ENCODE results near the gene NF2.
A peak's percentile ranks its signal among the peaks of the same experiment; 100 is the strongest.

Gene NF2

GRCh38 chr22:29673361-29674066 is 70.1 kb downstream of the NF2 start:
- no peak for DNase-seq

- DNase-seq, result no peak
These were observed 70.7 kb downstream of the NF2 start for GRCh38 chr22:29674121-29674520.

GRCh38 chr22:29679316-29679715 is 75.9 kb downstream of the NF2 start:
- no peak for DNase-seq

GRCh38 chr22:29683536-29683935 is 80.1 kb downstream of the NF2 start:
- no peak for DNase-seq

GRCh38 chr22:29684244-29684643 is 80.8 kb downstream of the NF2 start:
- no peak for DNase-seq

GRCh38 chr22:29689206-29689879 is 85.9 kb downstream of the NF2 start:
- no peak for DNase-seq

- DNase-seq, result peak; percentile 64
These were observed 86.4 kb downstream of the NF2 start for GRCh38 chr22:29689880-29690213.

GRCh38 chr22:29690476-29690875 is 87.0 kb downstream of the NF2 start:
- DNase-seq, result no peak

GRCh38 chr22:29691636-29692326 is 88.3 kb downstream of the NF2 start:
- DNase-seq, result no peak

GRCh38 chr22:29692327-29692640 is 88.9 kb downstream of the NF2 start:
- no peak for DNase-seq

- DNase-seq, result no peak
These were observed 89.7 kb downstream of the NF2 start for GRCh38 chr22:29693161-29693560.

- DNase-seq, result no peak
These were observed 90.2 kb downstream of the NF2 start for GRCh38 chr22:29693671-29694070.

- DNase-seq, result no peak
These were observed 91.9 kb downstream of the NF2 start for GRCh38 chr22:29695129-29695926.

- DNase-seq, result no peak
These were observed 94.6 kb downstream of the NF2 start for GRCh38 chr22:29697853-29698598.

- DNase-seq, result no peak
These were observed 96.9 kb downstream of the NF2 start for GRCh38 chr22:29700206-29700899.

GRCh38 chr22:29700900-29701154 is 97.4 kb downstream of the NF2 start:
- DNase-seq, result no peak

GRCh38 chr22:29701155-29701999 is 97.9 kb downstream of the NF2 start:
- no peak for DNase-seq

GRCh38 chr22:29702000-29702930 is 98.8 kb downstream of the NF2 start:
- no peak for DNase-seq

- DNase-seq, result no peak
These were observed 99.6 kb downstream of the NF2 start for GRCh38 chr22:29702931-29703501.
